HepG2 (cell line): Measurements from ENCODE around the gene METTL16. TPM values are rescaled to one million over a fixed set of nuclear protein-coding genes. Genes with fewer than 3 reads are reported as not detected.

ENCODE experiments used
- CEBPG ChIP-seq: IDR thresholded peaks from 2 replicates; pipeline ENCODE4 v1.6.1; 2016
- CSRNP1 ChIP-seq: sonication (generic); formaldehyde crosslinking; IDR thresholded peaks from 2 replicates; pipeline ENCODE4 v1.8.1; 2023; ENCODE audit warnings: mild to moderate bottlenecking, missing genetic modification reagents
- HBP1 ChIP-seq: IDR thresholded peaks from 2 replicates; pipeline ENCODE4 v1.6.1; 2016; ENCODE audit warnings: low read depth, control low read depth
- HNF1B ChIP-seq: sonication (generic); formaldehyde crosslinking; IDR thresholded peaks from 2 replicates; pipeline ENCODE4 v1.5.1; 2020; ENCODE audit warnings: mild to moderate bottlenecking, moderate library complexity, missing genetic modification reagents
- HOXA7 ChIP-seq: sonication (generic); formaldehyde crosslinking; IDR thresholded peaks from 2 replicates; pipeline ENCODE4 v1.8.1; 2022; ENCODE audit warnings: mild to moderate bottlenecking, missing genetic modification reagents, moderate library complexity
- KDM2A ChIP-seq: sonication (generic); formaldehyde crosslinking; IDR thresholded peaks from 2 replicates; pipeline ENCODE4 v1.4.0; 2020; ENCODE audit warnings: low read depth, missing genetic modification reagents, borderline replicate concordance
- MED1 ChIP-seq: sonication (generic); formaldehyde crosslinking; IDR thresholded peaks from 2 replicates; pipeline ENCODE4 v1.4.0; 2020; ENCODE audit warnings: missing genetic modification reagents
- MTA1 ChIP-seq: sonication (generic); formaldehyde crosslinking; IDR thresholded peaks from 2 replicates; pipeline ENCODE4 v1.4.0; 2020; ENCODE audit warnings: missing genetic modification reagents, mild to moderate bottlenecking, borderline replicate concordance
- MXD4 ChIP-seq: IDR thresholded peaks from 2 replicates; pipeline ENCODE4 v1.6.1; 2016; ENCODE audit warnings: mild to moderate bottlenecking, missing biosample characterization, missing genetic modification reagents
- PREB ChIP-seq: sonication (generic); formaldehyde crosslinking; IDR thresholded peaks from 2 replicates; pipeline ENCODE4 v1.4.0; 2020; ENCODE audit warnings: missing genetic modification reagents
- RBM39 ChIP-seq: fragments of 200-400 bp; formaldehyde crosslinking; IDR thresholded peaks from one replicate; pipeline ENCODE4 v1.6.1; 2018; ENCODE audit warnings: antibody characterized with exemption, mild to moderate bottlenecking, low read depth, low read length; ENCODE audit not compliant: poor library complexity, severe bottlenecking
- TBL1XR1 ChIP-seq: fragments of 150-350 bp; IDR thresholded peaks from 2 replicates; pipeline ENCODE4 v1.6.1; 2014; ENCODE audit warnings: borderline replicate concordance, low read length; ENCODE audit not compliant: partially characterized antibody
- YY1 ChIP-seq: IDR thresholded peaks from 2 replicates; pipeline ENCODE4 v1.6.1; 2011; ENCODE audit warnings: low read length, low read depth, moderate library complexity, mild to moderate bottlenecking; ENCODE audit not compliant: insufficient read depth, insufficient replicate concordance
- ZFP90 ChIP-seq: sonication (generic); formaldehyde crosslinking; IDR thresholded peaks from 2 replicates; pipeline ENCODE4 v1.8.0; 2022; ENCODE audit warnings: missing genetic modification reagents, mild to moderate bottlenecking, inconsistent platforms, borderline replicate concordance
- ZNF30 ChIP-seq: sonication (generic); formaldehyde crosslinking; IDR thresholded peaks from 2 replicates; pipeline ENCODE4 v1.5.0; 2020; ENCODE audit warnings: mild to moderate bottlenecking, missing genetic modification reagents
- ZNF687 ChIP-seq: sonication (generic); formaldehyde crosslinking; IDR thresholded peaks from 2 replicates; pipeline ENCODE4 v1.5.1; 2020; ENCODE audit warnings: mild to moderate bottlenecking, missing genetic modification reagents, moderate library complexity
- ZNF737 ChIP-seq: sonication (generic); formaldehyde crosslinking; IDR thresholded peaks from 2 replicates; pipeline ENCODE4 v1.5.0; 2020; ENCODE audit warnings: missing genetic modification reagents, mild to moderate bottlenecking, borderline replicate concordance
- ZSCAN22 ChIP-seq: sonication (generic); formaldehyde crosslinking; IDR thresholded peaks from 2 replicates; pipeline ENCODE4 v1.4.0; 2020; ENCODE audit warnings: mild to moderate bottlenecking, missing genetic modification reagents
- polyA plus RNA-seq, 8 experiments: library from polyadenylated mRNA; depleted of rRNA in 3 of 8; stranded (reverse) in 7 of 8; unstranded in 1 of 8; fragments of >200 nt; fragmentation: Illumina TruSeq in 4 of 8; extraction: Trizol in 4 of 8; gene quantifications; 2 replicates each; pipeline versions ENCODE4 v1.2.1 to v1.2.3, GENCODE V29; 2011 to 2016; ENCODE audit warnings: low read depth in 4 of 8, missing spikeins in 1 of 8, mixed read lengths in 1 of 8; ENCODE audit not compliant: insufficient read depth in 1 of 8
- total RNA-seq, 5 experiments: library from RNA; depleted of rRNA; stranded (reverse); fragments of >200 nt; fragmentation: Illumina TruSeq; extraction: Trizol; gene quantifications; 2 replicates each; pipeline ENCODE4 v1.2.3, GENCODE V29; 2016; ENCODE audit warnings: low read depth in 1 of 5

METTL16 gene
- total and polyA plus RNA-seq, 2 of the 13 experiments (the other 11 are each of a cell fraction or from before 2014, with no cell fraction given): 11.6 to 18.5 TPM

- no peak for TF ChIP-seq ZNF30 (CRISPR knock-in tag)
- TF ChIP-seq YY1: peak; percentile 71
- peak; percentile 26; the same call in 1 of the 2 replicates for TF ChIP-seq MXD4
- TF ChIP-seq MED1 (CRISPR knock-in tag): peak; percentile 13; the same call in 1 of the 2 replicates
- peak; percentile 46; the same call in 1 of the 2 replicates for TF ChIP-seq CSRNP1 (CRISPR knock-in tag)
- TF ChIP-seq HOXA7: no peak
- TF ChIP-seq MTA1 (CRISPR knock-in tag): no peak
- TF ChIP-seq TBL1XR1: no peak
- TF ChIP-seq ZNF737 (CRISPR knock-in tag): no peak
- peak; percentile 52; the same call in 1 of the 2 replicates for TF ChIP-seq HNF1B
- peak; percentile 97 for TF ChIP-seq RBM39
- TF ChIP-seq PREB (CRISPR knock-in tag): no peak
- peak; percentile 69 for TF ChIP-seq CEBPG (CRISPR knock-in tag)
- TF ChIP-seq HBP1 (CRISPR knock-in tag): 0 out of 2 replicates have a peak, but pooled peaks have one; percentile 17
- TF ChIP-seq ZNF687 (CRISPR knock-in tag): peak; percentile 71
- no peak for TF ChIP-seq ZSCAN22 (CRISPR knock-in tag)
- peak; percentile 94 for TF ChIP-seq KDM2A (CRISPR knock-in tag)
- TF ChIP-seq ZFP90: peak; percentile 86
These were observed 110.1 kb downstream of the METTL16 start (continued) for GRCh38 chr17:2401426-2402221.
